ENCODE results near the gene ACTG2.
"Not testable (repeated sequence)": the region's sequence is repeated elsewhere in the genome, so short reads cannot be mapped to it uniquely, and the experiment has no call there.

The ACTG2 gene

GRCh38 chr2:73937103-73937885 is 44.5 kb downstream of the ACTG2 start:
- no peak for DNase-seq (ENCODE audit: low spot score)

- DNase-seq (ENCODE audit: low spot score) = no peak
Observed at GRCh38 chr2:73937899-73938298, 45.1 kb downstream of the ACTG2 start.

- DNase-seq (ENCODE audit: low spot score) = peak; percentile 73
Observed at GRCh38 chr2:73938718-73939352, 46.0 kb downstream of the ACTG2 start.

- peak; percentile 67 for DNase-seq (ENCODE audit: low spot score)
Observed at GRCh38 chr2:73939419-73939818, 46.6 kb downstream of the ACTG2 start.

- DNase-seq (ENCODE audit: low spot score) = not testable (repeated sequence)
Observed at GRCh38 chr2:73940066-73940465, 47.3 kb downstream of the ACTG2 start.

GRCh38 chr2:73942664-73943063 is 49.9 kb downstream of the ACTG2 start:
- no peak for DNase-seq (ENCODE audit: low spot score)

GRCh38 chr2:73944714-73945113 is 51.9 kb downstream of the ACTG2 start:
- DNase-seq (ENCODE audit: low spot score) = no peak

- DNase-seq (ENCODE audit: low spot score) = no peak
Observed at GRCh38 chr2:73946215-73946614, 53.4 kb downstream of the ACTG2 start.

- no peak for DNase-seq (ENCODE audit: low spot score)
Observed at GRCh38 chr2:73946666-73947065, 53.9 kb downstream of the ACTG2 start.

GRCh38 chr2:73947412-73948018 is 54.7 kb downstream of the ACTG2 start:
- no peak for DNase-seq (ENCODE audit: low spot score)

- no peak for DNase-seq (ENCODE audit: low spot score)
Observed at GRCh38 chr2:73949802-73950201, 57.0 kb downstream of the ACTG2 start.

GRCh38 chr2:73952499-73953446 is 60.0 kb downstream of the ACTG2 start:
- DNase-seq (ENCODE audit: low spot score) = peak; percentile 45

GRCh38 chr2:73956218-73956865 is 63.5 kb downstream of the ACTG2 start:
- no peak for DNase-seq (ENCODE audit: low spot score)

- DNase-seq (ENCODE audit: low spot score) = no peak
Observed at GRCh38 chr2:73961274-73961673, 68.5 kb downstream of the ACTG2 start.

GRCh38 chr2:73961823-73962615 is 69.2 kb downstream of the ACTG2 start:
- no peak for DNase-seq (ENCODE audit: low spot score)

GRCh38 chr2:73962798-73963197 is 70.0 kb downstream of the ACTG2 start:
- no peak for DNase-seq (ENCODE audit: low spot score)

GRCh38 chr2:73963385-73964120 is 70.7 kb downstream of the ACTG2 start:
- no peak for DNase-seq (ENCODE audit: low spot score)

GRCh38 chr2:73964223-73964622 is 71.4 kb downstream of the ACTG2 start:
- no peak for DNase-seq (ENCODE audit: low spot score)

GRCh38 chr2:73965053-73965452 is 72.2 kb downstream of the ACTG2 start:
- DNase-seq (ENCODE audit: low spot score) = no peak

GRCh38 chr2:73968357-73968937 is 75.6 kb downstream of the ACTG2 start:
- no peak for DNase-seq (ENCODE audit: low spot score)

All from AG08395 (cell line).